MV-4-11 (cell line): ENCODE data around the gene FANK1.

ENCODE experiments used
- DNase-seq: peaks from one replicate; lab custom pipeline; 2025; lab: John Stamatoyannopoulos, UW

Gene FANK1

DNA sequence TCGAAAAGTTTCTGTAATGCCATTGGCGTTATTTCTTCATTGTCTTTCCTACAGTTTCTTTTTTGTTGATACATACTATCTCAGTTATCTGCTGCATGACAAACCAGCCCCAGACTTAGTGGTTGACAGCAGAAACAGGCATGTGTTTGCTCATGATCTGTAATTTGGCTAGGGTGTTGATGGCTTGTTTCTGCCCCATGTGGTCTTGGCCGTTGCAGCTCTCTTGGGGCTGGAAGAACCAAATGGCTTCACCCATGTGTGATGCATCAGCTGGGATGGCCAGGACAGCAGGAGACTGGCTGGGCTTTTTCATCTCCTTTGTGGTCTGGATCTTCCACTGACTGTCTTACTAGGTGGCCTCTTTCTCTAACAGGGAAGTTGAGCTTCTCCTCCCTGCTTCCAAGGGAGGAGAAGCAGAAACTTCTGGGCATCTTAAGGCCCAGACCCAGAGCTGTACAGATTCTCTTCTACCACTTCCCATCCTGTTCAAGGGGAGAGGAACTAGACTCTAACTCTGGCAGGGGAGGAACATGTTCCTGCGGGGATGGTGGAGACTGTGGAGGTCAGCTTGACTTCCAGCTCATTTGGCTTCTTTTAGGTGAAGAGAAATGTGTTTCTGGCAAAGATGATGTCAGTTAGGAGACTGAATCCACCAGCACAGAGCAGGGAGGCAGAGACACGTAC lies 89.3 kb downstream of the FANK1 start:
- peak; percentile 9 for DNase-seq

DNA sequence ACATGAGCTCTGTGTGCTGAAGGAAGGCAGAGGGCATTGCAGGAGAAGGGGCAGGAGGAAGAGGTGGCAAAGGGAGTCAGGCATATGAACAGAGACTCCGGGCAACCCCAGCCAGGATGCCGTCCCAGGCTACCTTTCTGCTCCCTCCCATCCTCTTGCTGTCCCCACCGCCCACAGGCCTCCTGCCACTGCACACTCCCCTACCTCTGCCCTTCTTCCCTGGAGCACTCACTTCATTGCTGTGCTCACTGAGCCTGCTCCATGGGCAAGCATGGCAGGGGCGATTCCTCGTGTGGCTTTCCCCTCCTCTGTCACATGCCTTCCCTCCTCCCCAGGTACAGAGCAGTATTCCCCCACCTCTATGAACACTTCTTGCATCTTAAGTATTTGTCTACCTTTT lies 93.4 kb downstream of the FANK1 start:
- no peak for DNase-seq

DNA sequence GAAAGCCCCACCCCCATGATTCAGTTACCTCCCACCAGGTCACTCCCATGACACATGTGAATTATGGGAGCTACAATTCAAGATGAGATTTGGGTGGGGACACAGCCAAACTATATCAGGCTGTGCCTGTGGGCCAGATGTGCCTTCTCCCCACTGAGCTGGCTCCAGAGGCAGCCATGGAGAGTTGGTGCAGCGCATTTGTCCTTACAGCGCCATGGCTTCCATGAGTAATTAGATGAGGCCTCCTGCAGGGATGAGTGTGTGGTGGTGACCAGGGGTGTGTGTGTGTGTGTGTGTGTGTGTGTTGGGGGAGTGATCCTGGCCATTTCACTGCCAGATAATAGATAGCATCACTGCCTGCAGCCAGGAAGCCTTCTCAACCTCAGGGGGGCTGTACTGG lies 94.6 kb downstream of the FANK1 start:
- no peak for DNase-seq

DNA sequence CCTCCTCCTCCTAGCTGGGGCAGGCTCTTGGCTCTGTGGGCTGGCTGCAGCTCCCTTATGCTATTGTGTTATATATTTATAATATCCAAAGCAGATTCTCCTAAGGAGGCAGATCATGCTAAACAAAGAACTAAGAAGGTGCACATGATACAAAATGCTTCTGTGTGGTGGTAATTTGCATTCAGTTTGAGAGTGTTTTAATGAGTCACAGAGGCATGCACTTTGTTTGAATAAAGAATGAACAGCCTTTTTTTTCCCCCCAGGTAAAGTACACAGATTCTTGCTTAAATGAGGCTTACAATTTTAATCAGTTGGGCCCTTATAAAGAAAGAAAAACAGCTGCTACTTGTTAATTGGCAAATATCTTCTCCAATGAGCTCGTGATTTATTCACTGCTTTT lies 95.0 kb downstream of the FANK1 start:
- no peak for DNase-seq

DNA sequence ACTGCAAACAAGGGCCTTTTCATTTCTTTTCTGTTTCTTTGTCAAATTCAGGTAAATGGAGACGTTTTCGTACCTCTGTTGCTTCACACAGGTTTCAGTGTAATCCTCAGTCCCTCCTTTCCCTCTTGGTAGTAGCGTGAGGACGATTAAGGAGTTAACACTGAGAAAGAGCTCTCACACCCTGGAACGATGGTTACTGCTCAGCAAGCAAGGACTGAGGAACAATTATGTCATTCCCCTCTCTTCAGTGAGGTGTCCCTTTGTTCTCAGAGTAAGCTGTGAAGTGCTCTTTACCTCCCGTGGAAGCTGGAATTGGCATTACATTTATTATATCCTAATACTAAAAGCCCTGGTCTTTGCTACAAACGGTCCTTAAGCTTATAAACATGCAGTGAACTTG lies 95.9 kb downstream of the FANK1 start:
- no peak for DNase-seq

DNA sequence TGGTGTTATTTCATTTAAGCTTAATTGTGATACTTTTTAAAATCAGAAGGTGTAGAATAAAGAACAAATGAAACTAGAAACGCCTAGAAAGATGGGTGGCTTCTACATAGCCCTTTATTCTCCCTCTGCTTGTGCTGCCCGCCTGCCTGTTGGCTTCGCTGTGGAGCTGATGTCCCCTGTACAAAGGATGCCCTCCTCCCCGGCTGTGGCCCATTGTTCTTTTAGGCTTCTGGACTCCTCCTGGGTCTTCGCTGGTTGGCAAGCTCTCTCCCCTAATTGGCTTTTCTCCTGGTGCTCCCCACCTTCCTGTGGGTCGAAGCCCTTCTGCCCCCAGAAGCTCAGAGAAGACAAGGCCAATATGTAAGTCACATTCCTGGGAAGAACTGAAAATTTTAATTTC lies 98.2 kb downstream of the FANK1 start:
- no peak for DNase-seq

DNA sequence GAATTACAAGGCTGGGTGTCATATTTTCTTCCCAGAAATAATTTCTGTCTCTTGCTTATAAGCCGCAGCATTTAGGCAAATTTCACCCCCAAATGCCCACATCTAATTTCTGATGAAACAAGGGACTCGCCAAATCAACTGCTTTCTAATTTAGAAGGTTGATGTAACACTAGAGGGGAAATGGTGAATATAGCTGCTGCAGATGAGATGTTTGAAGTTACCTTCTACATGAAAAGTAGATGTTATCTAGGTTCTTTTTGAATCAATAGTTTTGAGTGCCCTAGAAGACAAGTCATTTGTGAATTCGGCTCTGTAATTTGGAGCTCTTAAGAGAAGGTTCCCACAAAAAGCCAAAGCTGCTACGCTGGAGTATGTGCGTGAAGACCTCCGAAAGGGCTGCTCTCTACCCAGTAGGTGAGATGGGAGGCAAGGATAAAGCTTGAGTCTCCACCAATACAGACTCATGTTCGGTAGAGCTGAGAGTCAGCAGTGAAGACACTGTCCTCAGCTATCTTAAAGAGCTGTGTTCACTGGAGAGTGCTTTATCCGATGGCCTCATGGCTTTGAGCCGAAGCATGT lies 99.5 kb downstream of the FANK1 start:
- DNase-seq: no peak

DNA sequence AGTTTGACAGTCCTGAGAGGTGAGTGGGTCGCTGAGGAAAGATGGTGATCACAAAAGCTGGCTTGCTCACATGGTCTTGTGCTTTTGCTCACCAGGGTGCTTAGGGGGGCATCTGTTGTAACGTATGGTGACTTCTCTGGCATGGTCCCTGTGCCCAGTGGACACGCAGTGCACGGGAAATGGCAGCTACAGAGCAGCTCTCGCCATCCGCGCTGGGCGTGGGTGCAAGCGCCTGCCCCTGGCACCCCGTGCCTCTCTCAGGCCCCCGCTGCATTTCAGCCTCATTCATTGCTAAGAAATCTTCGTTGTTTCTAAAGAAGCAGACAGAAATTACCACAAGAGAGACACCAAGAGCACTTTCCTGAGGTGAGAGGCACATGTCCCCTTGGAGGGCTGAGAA lies 101.2 kb downstream of the FANK1 start:
- DNase-seq: no peak

DNA sequence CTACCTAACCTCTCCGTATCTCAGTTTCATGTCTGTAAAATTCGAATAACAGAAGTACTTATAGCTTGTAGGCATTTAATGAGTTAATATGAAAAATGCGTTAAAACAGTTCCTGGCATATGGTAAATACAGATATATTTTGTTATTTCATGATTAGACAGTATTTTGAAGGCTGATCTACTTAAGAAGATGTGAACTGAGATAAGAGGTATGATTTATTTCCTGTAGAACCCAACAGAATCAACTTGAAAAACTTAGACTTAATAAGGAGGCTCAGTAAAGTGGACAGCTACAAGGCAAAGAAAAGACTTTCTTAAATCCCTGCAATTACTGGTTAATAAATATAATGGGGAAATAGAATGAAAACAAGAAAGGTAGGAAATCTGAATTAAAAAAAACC lies 103.3 kb downstream of the FANK1 start:
- DNase-seq: no peak

DNA sequence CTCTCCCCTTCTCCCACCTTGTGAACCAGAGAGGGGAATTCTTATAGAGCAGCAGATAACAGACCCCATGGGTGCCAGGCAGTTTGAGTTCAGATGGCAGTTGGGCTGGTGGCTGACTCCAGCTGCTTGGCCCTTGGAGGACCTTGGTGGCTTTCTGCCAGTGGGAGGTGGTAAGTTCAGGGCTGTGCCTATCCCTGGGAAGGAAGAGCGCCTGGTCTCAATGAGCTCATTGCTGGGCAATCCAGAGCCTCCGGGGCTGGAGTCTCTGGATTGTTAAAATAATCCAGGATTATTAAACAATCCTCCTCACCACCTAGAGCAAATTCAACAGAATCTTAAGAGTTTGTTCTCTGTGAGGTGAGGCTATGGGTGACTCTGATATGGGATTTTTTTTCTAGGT lies 105.2 kb downstream of the FANK1 start:
- DNase-seq: no peak

DNA sequence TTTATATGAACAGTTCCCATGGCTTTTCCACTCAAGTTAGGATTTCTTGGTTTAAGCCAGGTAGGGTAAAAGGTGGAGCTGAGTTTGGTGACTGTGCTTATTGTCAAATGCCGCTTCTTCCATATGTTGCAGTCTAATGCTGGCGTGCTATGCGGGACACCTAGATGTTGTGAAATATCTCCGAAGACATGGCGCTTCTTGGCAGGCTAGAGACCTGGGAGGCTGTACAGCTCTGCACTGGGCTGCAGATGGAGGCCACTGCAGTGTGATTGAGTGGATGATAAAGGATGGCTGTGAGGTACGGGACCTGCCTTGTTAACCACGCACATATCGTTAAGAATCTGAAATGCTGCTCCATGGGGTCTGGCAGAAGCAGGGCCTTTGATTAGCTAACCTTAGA lies 108.4 kb downstream of the FANK1 start:
- no peak for DNase-seq

DNA sequence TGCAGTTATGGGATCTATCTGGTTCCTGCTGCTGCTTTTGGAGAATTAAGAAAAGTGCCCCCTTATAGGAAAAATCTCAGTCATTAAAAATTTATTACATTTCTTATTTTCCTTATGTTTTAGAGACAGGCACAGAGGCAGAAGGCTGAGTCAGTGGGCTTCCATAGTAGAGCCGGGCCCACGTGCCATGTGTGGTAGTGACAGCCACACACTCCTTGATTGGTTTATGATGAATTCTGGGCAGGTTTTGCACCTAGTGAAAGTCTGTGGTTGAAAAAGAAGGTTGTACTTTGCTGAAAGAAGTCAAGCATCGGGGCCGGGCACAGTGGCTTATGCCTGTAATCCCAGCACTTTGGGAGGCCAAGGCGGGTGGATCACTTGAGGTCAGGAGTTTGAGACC lies 109.9 kb downstream of the FANK1 start:
- DNase-seq: no peak

DNA sequence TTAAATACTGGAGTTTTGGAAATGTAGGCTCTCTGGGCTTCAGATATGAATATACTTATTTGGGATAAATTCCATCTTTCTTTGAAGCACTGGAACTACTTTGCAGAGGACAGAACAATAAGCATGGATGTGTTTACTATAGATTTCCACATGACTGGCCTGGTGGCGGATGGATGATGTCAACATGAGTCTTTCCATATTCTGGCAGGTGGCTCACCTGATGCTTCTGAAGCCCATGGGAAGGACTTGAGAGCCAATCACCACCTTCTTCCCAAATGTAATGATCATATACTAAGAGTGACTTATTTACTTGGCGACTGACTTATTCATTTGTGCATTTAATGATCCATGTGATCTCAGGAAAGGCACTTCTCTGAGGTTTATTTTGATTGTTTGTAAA lies 110.5 kb downstream of the FANK1 start:
- DNase-seq: no peak

DNA sequence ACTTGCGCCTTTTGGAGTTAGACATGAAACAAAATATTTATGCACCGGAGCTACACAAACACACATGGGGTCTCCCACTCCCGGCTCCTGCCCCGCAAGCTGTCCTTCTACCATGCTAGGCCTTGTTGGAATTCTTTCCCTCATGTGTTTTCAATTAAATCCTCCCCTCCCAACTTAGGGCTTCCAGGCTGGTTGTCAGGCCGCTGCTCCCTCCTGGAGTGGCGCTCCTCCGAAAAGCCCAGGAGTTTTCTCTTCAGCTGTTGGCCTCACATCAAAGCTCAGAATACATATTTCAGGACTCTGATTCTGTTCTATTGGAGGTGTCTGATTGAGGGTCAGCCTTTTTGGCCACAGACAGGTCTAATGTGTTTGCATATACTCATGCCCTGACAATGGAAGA lies 113.3 kb downstream of the FANK1 start:
- no peak for DNase-seq

DNA sequence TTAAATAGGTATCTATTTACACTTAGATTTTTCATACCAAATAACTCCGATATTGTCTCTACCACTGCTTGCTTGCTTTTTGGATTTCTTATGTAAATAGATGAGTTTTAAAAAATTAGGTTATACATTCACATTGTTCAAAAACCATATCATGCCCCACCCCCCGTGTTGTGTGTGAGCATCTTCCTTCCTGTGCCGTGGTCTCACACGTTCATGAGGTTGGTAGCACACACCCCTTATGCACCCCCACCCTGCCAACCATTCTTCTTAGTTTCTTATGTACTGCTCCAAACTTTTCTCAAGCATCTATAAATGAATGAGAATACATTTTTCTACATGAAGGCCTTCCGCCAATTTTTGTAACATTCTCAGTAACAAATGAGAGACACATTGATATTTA lies 115.6 kb downstream of the FANK1 start:
- no peak for DNase-seq

DNA sequence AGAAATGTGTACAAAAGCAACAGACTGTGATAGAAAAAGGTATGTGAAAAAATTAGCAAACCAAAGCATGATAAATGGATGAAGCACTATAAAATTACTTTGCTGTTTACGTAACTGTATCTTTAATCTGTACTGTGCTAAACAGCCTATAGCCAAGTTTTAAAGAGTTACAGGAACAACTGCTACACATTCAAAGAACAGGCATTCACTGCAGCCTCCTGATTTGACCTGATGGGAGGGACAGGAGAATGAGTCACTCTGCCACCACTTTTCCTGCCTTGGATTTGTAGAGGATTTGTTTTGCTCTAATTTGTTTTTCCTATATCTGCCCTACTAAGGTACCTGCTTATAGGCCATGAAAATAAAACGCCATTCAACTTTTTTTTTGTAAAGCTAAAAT lies 116.1 kb downstream of the FANK1 start:
- no peak for DNase-seq

DNA sequence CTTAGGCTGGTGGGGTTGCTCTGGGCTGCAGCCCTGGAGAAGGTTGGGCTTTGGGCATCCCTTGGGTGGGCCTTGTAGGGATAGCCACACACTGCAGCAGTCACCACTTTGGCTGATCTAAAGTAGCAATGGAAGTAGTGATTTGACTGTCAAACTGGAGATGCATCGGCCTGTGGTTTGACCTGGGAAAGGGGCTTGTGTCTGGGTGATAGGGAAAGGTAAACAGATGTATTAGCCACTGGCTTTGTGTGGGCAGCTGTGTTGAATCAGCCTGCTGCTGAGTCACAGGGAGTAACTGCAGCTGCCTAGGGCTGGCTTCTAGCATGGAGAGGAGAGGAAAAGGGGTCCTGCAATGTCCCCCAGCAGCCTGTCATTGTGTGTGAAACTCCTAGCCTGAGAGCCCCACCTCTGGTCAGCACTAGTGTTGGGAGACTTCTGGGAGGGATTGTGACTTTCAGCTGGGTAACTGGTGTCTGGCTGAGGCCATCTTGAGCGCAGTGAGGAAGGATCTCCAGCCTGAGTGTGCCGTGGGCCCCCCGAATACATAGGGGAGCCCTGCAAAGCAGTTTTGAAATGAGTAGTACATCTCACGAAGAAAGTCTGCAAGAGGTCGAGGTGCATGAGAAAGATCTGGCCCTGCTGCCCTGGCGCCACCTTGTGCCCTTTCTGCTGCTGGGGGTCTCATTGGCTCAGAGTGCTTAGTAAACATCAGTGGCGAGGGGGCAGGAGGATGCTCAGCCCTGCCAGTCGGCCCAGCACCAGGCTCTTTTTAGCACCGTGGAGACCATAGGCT lies 117.3 kb downstream of the FANK1 start:
- no peak for DNase-seq

DNA sequence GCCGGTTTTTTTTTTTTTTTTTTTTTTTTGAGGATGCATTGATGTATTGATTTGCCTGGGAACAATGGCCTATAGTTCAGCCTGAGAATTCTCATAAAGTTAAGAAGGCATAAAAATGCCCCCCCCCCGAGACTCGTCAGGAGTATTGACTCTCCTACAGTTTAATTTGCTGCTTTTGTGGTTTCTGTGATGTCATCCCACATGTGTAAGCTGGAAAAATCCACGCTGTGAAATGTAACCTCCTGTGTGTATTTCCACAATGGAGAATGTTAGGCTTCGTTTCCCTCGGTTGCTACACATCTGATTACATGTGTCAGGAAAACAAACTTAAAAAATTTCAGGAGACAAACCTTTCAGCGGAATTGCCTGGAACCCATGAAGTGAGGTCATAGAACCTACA lies 117.9 kb downstream of the FANK1 start:
- DNase-seq: no peak

DNA sequence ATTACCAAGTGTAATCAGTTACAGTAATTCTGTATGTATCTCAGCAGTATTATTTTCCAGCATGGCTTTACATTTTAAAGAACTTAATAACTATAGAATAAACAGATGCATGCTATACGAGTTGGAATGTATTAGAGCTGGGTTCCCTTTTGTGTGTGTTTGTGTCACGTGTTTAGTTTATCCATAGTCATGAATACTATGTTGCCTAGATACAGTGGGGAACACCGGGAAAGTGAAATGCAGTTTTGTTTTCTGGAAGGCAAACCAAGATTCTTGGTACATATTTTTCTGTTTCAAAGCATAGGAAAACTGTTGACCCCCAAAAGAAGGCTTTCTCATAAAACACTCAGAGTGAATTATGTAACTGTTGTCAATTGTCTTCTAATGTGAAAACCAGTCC lies 119.0 kb downstream of the FANK1 start:
- DNase-seq: no peak

DNA sequence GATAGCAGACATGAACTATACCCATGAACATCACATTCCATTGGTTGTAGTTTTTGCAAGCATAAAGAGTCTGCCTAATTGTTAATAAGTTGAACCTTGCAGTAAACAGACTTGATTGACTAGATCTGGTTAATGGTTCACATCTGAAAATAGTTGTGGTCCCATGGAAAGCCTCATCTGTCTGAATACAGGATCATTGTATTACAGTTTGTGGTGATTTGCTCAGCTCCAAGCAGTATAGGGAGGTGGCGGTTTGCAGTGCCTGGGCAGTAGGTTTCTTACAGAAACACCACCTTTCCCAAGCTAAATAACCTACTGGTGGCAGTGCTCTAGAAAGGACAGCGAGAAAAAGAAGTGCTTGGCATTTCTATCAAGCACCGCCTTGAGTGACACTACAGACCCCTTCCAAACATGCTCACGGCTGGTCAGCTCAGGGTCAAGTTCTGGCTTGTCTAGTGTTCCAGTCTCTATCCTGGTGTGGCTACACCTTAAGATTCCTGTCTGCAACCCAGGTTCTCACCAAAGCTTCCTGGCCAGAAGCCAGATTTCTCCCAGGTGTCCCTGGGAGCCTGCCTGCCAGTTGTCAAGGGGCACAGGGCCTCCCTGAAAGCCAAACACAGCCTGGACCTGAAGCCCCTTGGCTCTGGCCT lies 119.9 kb downstream of the FANK1 start:
- DNase-seq: no peak

DNA sequence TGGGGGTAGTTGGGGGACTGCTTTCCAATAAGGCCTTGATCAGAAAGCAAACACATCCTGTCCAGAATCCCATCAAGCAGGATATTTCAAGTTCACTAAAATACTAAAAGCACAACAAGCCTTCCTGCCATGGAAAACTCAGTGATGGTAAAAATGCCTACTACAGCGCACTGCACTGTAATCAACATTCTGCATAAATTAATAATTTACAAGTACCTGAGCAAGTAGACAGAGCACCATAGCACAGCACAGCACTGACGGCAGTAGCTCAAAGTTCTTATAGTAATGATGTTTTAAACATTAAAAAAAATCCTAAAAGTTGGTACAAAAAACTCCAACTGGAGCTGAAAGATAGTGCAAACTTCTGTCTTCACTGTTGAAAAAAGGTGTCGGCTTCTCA lies 120.5 kb downstream of the FANK1 start:
- DNase-seq: no peak

DNA sequence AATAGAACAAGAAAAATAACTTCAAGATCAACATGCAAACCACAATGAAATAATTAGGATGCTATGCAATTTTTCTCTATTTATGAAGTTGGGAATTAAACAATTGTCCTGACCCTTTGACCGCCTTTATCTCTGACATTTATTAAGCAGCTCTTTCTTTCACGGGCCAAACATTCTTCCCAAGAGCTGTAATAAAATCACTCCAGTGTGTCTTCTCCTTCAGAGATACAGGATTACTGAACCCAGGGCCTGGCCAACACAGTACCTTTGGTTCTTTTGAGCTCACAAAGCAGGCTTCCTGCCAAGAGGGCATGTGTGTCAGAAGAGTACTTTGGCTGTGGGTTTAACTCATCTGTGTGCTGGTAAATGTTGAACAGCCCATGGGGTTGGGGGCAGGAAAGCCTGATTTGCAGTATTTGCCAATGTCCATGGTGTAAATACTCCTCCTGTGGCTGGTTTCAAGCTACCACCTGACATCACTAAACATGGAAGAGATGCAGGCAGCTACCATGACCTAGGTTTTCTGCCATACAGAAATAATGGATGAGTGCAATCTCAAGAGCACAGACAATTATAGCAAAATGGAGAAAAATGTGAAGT lies 121.7 kb downstream of the FANK1 start:
- DNase-seq: no peak
